A549 (cell line): ENCODE data around the gene FAXDC2. TPM values are rescaled to one million over a fixed set of nuclear protein-coding genes. Genes with fewer than 3 reads are reported as not detected.

Experiments
- ATAC-seq, 2 experiments: fragments of 200-7000 bp in 1 of 2; fragments of >200 bp in 1 of 2; cut with Nextera tagmentation in 1 of 2; cut with Tn5 transposase in 1 of 2; 3 replicates each; pipeline versions ENCODE4 v1.8.0 to v1.9.1; 2018 to 2020; ENCODE audit warnings: mild to moderate bottlenecking in 1 of 2, moderate library complexity in 1 of 2
- CTCF ChIA-PET: fragments of 300-600 bp; sonication (Branson Sonifier 250); formaldehyde crosslinking; extraction: SDS; loops from one replicate; lab custom pipeline; 2021; ENCODE audit warnings: antibody characterized with exemption, inconsistent platforms; lab: Yijun Ruan, JAX
- POLR2A ChIA-PET: fragments of 350-600 bp; formaldehyde crosslinking; extraction: SDS; loops from one replicate; lab custom pipeline; 2021; ENCODE audit warnings: antibody characterized with exemption, inconsistent platforms; lab: Yijun Ruan, JAX
- DNase-seq, 2 experiments: peaks; one replicate each; pipeline versions ENCODE4 v3.0.0 to v3.0.0-alpha.2; 2011 to 2016; ENCODE audit warnings: low read depth in 1 of 2, low spot score in 1 of 2
- FAIRE-seq: peaks from 2 replicates; lab custom pipeline; 2011; peaks lifted over from hg19 to GRCh38; lab: Jason Lieb, UNC
- H3K27ac ChIP-seq, 2 experiments: fragments of >200 bp; sonication (Bioruptor Twin); formaldehyde crosslinking; 3 replicates each; pipeline ENCODE4 v1.5.1; 2016 to 2017
- H3K4me1 ChIP-seq: fragments of >200 bp; sonication (Bioruptor Twin); formaldehyde crosslinking; 3 replicates; pipeline ENCODE4 v1.6.1; 2016
- H3K4me2 ChIP-seq: fragments of >200 bp; sonication (Bioruptor Twin); formaldehyde crosslinking; 3 replicates; pipeline ENCODE4 v1.6.1; 2016
- H3K4me3 ChIP-seq: fragments of >200 bp; sonication (Bioruptor Twin); formaldehyde crosslinking; 3 replicates; pipeline ENCODE4 v1.5.1; 2016
- H3K9me3 ChIP-seq: fragments of >200 bp; sonication (Bioruptor Twin); formaldehyde crosslinking; 3 replicates; pipeline ENCODE4 v1.6.1; 2016
- CBX2 ChIP-seq: fragments of 200-600 bp; sonication (generic); IDR thresholded peaks from 2 replicates; pipeline ENCODE4 v1.6.1; 2016; ENCODE audit warnings: low read depth, mild to moderate bottlenecking, borderline replicate concordance
- EHF ChIP-seq: fragments of 250-450 bp; sonication (Bioruptor Pico); IDR thresholded peaks from 2 replicates; pipeline ENCODE4 v1.5.0; 2020; ENCODE audit warnings: mild to moderate bottlenecking
- EHMT2 ChIP-seq: fragments of 200-600 bp; sonication (generic); IDR thresholded peaks from 2 replicates; pipeline ENCODE4 v1.6.1; 2016; ENCODE audit warnings: antibody characterized with exemption, low read depth, mild to moderate bottlenecking, moderate library complexity
- EP300 ChIP-seq, 2 experiments: fragments of >200 bp; sonication (Bioruptor Twin); formaldehyde crosslinking; IDR thresholded peaks; 2 replicates in 1 of 2; 3 replicates in 1 of 2; pipeline ENCODE4 v1.6.1; 2016 to 2017
- ESRRA ChIP-seq: fragments of 150-350 bp; IDR thresholded peaks from 2 replicates; pipeline ENCODE4 v1.6.1; 2014; ENCODE audit warnings: mild to moderate bottlenecking, low read length, borderline replicate concordance
- FOSL2 ChIP-seq, 2 experiments: fragments of 450-650 bp in 1 of 2; fragments of >200 bp in 1 of 2; sonication (Bioruptor Twin) in 1 of 2; formaldehyde crosslinking; IDR thresholded peaks; 2 replicates each; pipeline versions ENCODE4 v1.5.0 to v1.6.1; 2016 to 2020; ENCODE audit warnings: mild to moderate bottlenecking in 1 of 2, moderate library complexity in 1 of 2
- GATA3 ChIP-seq: IDR thresholded peaks from 2 replicates; pipeline ENCODE4 v1.6.1; 2012; ENCODE audit warnings: borderline replicate concordance
- HDAC2 ChIP-seq: fragments of 200-600 bp; sonication (generic); IDR thresholded peaks from 2 replicates; pipeline ENCODE4 v1.6.1; 2016
- HOXB5 ChIP-seq: fragments of 250-450 bp; sonication (Bioruptor Pico); IDR thresholded peaks from 2 replicates; pipeline ENCODE4 v1.5.0; 2020; ENCODE audit warnings: mild to moderate bottlenecking, moderate library complexity
- KDM1A ChIP-seq: fragments of 200-600 bp; sonication (generic); IDR thresholded peaks from 2 replicates; pipeline ENCODE4 v1.6.1; 2016; ENCODE audit warnings: low read depth, mild to moderate bottlenecking
- NPAS2 ChIP-seq: fragments of 250-450 bp; sonication (Bioruptor Pico); IDR thresholded peaks from 2 replicates; pipeline ENCODE4 v1.8.0; 2022; ENCODE audit warnings: mild to moderate bottlenecking, moderate library complexity, borderline replicate concordance
- RFX5 ChIP-seq: fragments of 450-650 bp; IDR thresholded peaks from 2 replicates; pipeline ENCODE4 v1.7.1; 2014; ENCODE audit warnings: antibody characterized with exemption, mild to moderate bottlenecking, moderate library complexity
- SMC3 ChIP-seq: fragments of >200 bp; sonication (Bioruptor Twin); formaldehyde crosslinking; IDR thresholded peaks from 3 replicates; pipeline ENCODE4 v1.6.1; 2018; ENCODE audit warnings: inconsistent platforms
- ZC3H11A ChIP-seq: fragments of 450-650 bp; IDR thresholded peaks from 2 replicates; pipeline ENCODE4 v1.6.1; 2014; ENCODE audit warnings: antibody characterized with exemption, mild to moderate bottlenecking
- ZFP36 ChIP-seq: fragments of 450-650 bp; IDR thresholded peaks from 2 replicates; pipeline ENCODE4 v1.6.1; 2014; ENCODE audit warnings: borderline replicate concordance; ENCODE audit not compliant: partially characterized antibody
- ZNF302 ChIP-seq: fragments of 250-450 bp; sonication (Bioruptor Pico); IDR thresholded peaks from 2 replicates; pipeline ENCODE4 v1.9.0; 2021; ENCODE audit warnings: inconsistent platforms, mild to moderate bottlenecking, moderate library complexity
- WGBS: methylation state at CpG from one replicate; pipeline ENCODE4 v1.1.6; 2017; ENCODE audit errors: missing lambda C conversion rate; 5-methylcytosine and 5-hydroxymethylcytosine counted together
- polyA plus RNA-seq, 4 experiments: library from polyadenylated mRNA; depleted of rRNA in 3 of 4; stranded (reverse); fragments of >200 nt; fragmentation: RNase III in 1 of 4; extraction: RNeasy Plus Mini Kit Qiagen cat#74134 plus additional on column Dnase treatment in 1 of 4; gene quantifications; 2 replicates in 3 of 4; 3 replicates in 1 of 4; pipeline ENCODE4 v1.2.3, GENCODE V29; 2011 to 2017
- TF ChIP-seq, protein P1 (sequence below): IDR thresholded peaks from 2 replicates; pipeline ENCODE4 v1.6.1; 2012
- TF ChIP-seq, protein P2 (sequence below): fragments of >200 bp; sonication (Bioruptor Twin); formaldehyde crosslinking; IDR thresholded peaks from 2 replicates; pipeline ENCODE4 v1.6.1; 2016
- TF ChIP-seq, protein P3 (sequence below): fragments of >200 bp; sonication (Bioruptor Twin); formaldehyde crosslinking; IDR thresholded peaks from 3 replicates; pipeline ENCODE4 v1.6.1; 2016
- TF ChIP-seq, protein P4 (sequence below): fragments of >200 bp; sonication (Bioruptor Twin); formaldehyde crosslinking; IDR thresholded peaks from 3 replicates; pipeline ENCODE4 v1.5.1; 2016
- TF ChIP-seq, protein P5 (sequence below): fragments of 200-600 bp; sonication (generic); IDR thresholded peaks from 2 replicates; pipeline ENCODE4 v1.6.1; 2016; ENCODE audit warnings: antibody characterized with exemption, mild to moderate bottlenecking, moderate library complexity

The FAXDC2 gene
- polyA plus RNA-seq, 2 of the 4 experiments (the other 2 are of a cell fraction) = 0.14 to 0.94 TPM

DNA sequence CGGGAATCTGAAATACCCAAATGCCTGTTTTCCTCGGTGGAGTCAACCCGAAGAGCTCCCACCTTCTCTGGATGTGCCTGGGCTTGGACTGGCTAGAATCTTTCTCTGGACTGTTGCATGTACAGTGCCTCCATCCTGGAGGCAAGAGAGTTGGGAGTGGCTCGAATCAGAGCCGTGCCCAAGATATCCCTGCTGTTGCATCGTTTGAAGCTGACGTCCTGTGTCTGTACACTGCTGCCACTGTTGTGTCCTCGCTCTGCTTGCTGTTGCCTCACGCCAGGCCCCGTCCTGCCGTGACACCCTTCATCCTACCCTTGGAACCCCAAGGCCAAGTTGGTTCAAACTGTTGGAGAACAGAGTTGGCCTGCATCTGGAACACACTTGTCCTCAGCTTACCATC lies 35.4 kb downstream of the FAXDC2 start:
- ATAC-seq = no peak
- POLR2A ChIA-PET = no interaction called here
- no peak for FAIRE-seq
- Histone ChIP-seq H3K4me2 (no peak overlapping the region), H3K27ac (0 out of 6 replicates have a peak overlapping the region, but pooled peaks of 1 of the 2 experiments have one; percentile 1), H3K9me3 (no peaks in the 10 kb centered on the region), H3K4me1 (peaks cover 8% of the 10 kb centered on the region; the same call in 1 of the 3 replicates), H3K4me3 (no peak overlapping the region)
- no peak for DNase-seq
- WGBS = 87% methylated on average over 11 of the region's 11 CpGs
- no peak for TF ChIP-seq ZNF302
- TF ChIP-seq, protein P1, sequence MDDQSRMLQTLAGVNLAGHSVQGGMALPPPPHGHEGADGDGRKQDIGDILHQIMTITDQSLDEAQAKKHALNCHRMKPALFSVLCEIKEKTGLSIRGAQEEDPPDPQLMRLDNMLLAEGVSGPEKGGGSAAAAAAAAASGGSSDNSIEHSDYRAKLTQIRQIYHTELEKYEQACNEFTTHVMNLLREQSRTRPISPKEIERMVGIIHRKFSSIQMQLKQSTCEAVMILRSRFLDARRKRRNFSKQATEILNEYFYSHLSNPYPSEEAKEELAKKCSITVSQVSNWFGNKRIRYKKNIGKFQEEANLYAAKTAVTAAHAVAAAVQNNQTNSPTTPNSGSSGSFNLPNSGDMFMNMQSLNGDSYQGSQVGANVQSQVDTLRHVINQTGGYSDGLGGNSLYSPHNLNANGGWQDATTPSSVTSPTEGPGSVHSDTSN = no peak
- no peak for TF ChIP-seq ZFP36
- TF ChIP-seq ZC3H11A = no peak
- no peak for TF ChIP-seq HOXB5 (CRISPR knock-in tag)
- TF ChIP-seq SMC3 = no peak
- no peak for TF ChIP-seq EHMT2
- no peak for TF ChIP-seq HDAC2
- TF ChIP-seq EHF (CRISPR knock-in tag) = no peak
- CTCF ChIA-PET = interaction anchor here (0.9 kb wide), 1 partner anchor 165 kb away, joined by 6 read pairs; no protein-coding TSS in a partner anchor

DNA sequence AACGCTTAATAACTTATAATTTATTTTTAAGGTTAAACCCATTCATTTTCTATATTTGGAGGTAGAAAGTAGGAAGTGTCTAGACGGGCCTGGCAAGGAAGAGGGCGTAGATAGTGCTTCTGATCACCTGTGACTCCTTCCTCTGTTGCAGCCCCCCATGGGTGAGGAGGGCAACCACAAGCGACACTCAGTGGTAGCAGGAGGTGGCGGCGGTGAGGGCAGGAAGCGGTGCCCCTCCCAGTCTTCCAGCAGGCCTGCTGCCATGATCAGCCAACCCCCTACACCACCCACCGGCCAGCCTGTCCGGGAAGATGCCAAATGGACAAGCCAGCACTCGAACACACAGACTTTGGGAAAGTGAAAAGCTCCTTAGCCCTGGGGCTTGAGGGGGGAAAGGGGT lies 36.7 kb downstream of the FAXDC2 start:
- CTCF ChIA-PET = interaction anchor here (0.6 to 1.6 kb wide), 2 partner anchors 67 to 164 kb away, joined by 5 to 8 read pairs; no protein-coding TSS in a partner anchor

More for the DNA sequence above, 36.7 kb downstream of the FAXDC2 start:
- ATAC-seq (no peak), FAIRE-seq (no peak), DNase-seq (no peak)
- no peak overlapping the region for H3K4me3 ChIP-seq
- H3K27ac ChIP-seq = no peak overlapping the region
- no peak overlapping the region for H3K4me2 ChIP-seq
- H3K4me1 ChIP-seq = peaks cover 8% of the 10 kb centered on the region; the same call in 1 of the 3 replicates
- H3K9me3 ChIP-seq = no peaks in the 10 kb centered on the region
- WGBS = 91% methylated on average over 10 of the region's 10 CpGs
- TF ChIP-seq GATA3 (no peak), FOSL2 (IDR thresholded peaks at IDR 0.05) (no peak), FOSL2 (CRISPR knock-in tag; IDR thresholded peaks at IDR 0.05) (no peak), ESRRA (no peak), ZFP36 (no peak), EP300 (IDR thresholded peaks at IDR 0.05) (no peak), CBX2 (no peak), KDM1A (no peak), NPAS2 (no peak), RFX5 (no peak)
- TF ChIP-seq, protein P1 = no peak
- TF ChIP-seq, protein P2, sequence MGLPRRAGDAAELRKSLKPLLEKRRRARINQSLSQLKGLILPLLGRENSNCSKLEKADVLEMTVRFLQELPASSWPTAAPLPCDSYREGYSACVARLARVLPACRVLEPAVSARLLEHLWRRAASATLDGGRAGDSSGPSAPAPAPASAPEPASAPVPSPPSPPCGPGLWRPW = no peak
- TF ChIP-seq, protein P3, sequence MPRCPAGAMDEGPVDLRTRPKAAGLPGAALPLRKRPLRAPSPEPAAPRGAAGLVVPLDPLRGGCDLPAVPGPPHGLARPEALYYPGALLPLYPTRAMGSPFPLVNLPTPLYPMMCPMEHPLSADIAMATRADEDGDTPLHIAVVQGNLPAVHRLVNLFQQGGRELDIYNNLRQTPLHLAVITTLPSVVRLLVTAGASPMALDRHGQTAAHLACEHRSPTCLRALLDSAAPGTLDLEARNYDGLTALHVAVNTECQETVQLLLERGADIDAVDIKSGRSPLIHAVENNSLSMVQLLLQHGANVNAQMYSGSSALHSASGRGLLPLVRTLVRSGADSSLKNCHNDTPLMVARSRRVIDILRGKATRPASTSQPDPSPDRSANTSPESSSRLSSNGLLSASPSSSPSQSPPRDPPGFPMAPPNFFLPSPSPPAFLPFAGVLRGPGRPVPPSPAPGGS = no peak
- TF ChIP-seq, protein P4, sequence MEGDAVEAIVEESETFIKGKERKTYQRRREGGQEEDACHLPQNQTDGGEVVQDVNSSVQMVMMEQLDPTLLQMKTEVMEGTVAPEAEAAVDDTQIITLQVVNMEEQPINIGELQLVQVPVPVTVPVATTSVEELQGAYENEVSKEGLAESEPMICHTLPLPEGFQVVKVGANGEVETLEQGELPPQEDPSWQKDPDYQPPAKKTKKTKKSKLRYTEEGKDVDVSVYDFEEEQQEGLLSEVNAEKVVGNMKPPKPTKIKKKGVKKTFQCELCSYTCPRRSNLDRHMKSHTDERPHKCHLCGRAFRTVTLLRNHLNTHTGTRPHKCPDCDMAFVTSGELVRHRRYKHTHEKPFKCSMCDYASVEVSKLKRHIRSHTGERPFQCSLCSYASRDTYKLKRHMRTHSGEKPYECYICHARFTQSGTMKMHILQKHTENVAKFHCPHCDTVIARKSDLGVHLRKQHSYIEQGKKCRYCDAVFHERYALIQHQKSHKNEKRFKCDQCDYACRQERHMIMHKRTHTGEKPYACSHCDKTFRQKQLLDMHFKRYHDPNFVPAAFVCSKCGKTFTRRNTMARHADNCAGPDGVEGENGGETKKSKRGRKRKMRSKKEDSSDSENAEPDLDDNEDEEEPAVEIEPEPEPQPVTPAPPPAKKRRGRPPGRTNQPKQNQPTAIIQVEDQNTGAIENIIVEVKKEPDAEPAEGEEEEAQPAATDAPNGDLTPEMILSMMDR = no peak
- TF ChIP-seq, protein P5, sequence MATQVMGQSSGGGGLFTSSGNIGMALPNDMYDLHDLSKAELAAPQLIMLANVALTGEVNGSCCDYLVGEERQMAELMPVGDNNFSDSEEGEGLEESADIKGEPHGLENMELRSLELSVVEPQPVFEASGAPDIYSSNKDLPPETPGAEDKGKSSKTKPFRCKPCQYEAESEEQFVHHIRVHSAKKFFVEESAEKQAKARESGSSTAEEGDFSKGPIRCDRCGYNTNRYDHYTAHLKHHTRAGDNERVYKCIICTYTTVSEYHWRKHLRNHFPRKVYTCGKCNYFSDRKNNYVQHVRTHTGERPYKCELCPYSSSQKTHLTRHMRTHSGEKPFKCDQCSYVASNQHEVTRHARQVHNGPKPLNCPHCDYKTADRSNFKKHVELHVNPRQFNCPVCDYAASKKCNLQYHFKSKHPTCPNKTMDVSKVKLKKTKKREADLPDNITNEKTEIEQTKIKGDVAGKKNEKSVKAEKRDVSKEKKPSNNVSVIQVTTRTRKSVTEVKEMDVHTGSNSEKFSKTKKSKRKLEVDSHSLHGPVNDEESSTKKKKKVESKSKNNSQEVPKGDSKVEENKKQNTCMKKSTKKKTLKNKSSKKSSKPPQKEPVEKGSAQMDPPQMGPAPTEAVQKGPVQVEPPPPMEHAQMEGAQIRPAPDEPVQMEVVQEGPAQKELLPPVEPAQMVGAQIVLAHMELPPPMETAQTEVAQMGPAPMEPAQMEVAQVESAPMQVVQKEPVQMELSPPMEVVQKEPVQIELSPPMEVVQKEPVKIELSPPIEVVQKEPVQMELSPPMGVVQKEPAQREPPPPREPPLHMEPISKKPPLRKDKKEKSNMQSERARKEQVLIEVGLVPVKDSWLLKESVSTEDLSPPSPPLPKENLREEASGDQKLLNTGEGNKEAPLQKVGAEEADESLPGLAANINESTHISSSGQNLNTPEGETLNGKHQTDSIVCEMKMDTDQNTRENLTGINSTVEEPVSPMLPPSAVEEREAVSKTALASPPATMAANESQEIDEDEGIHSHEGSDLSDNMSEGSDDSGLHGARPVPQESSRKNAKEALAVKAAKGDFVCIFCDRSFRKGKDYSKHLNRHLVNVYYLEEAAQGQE = no peak
- TF ChIP-seq, all 56 proteins: peak for 0
- POLR2A ChIA-PET = no interaction called here
